Colonic mucosa (tissue), 4 donors: Measurements from ENCODE around the gene POTEF. TPM values are rescaled to one million over a fixed set of nuclear protein-coding genes. Genes with fewer than 3 reads are reported as not detected.
"Not testable (repeated sequence)": the region's sequence is repeated elsewhere in the genome, so short reads cannot be mapped to it uniquely, and the experiment has no call there.

ENCODE experiments used
- DNase-seq: peaks from one replicate; pipeline ENCODE4 v3.0.0-alpha.2; 2020
- H3K27ac ChIP-seq: fragments of 200-600 bp; one replicate; pipeline ENCODE4 v1.8.0; 2021
- H3K27me3 ChIP-seq: fragments of 200-600 bp; one replicate; pipeline ENCODE4 v1.8.0; 2021
- H3K36me3 ChIP-seq: fragments of 200-600 bp; one replicate; pipeline ENCODE4 v1.8.0; 2021
- H3K4me1 ChIP-seq: fragments of 200-600 bp; one replicate; pipeline ENCODE4 v1.8.0; 2021; ENCODE audit warnings: mild to moderate bottlenecking
- H3K4me3 ChIP-seq: fragments of 200-600 bp; one replicate; pipeline ENCODE4 v1.8.0; 2021
- H3K9ac ChIP-seq, 2 donors: one replicate each; pipeline ENCODE4 v1.7.0; 2013; ENCODE audit warnings: control low read depth in 2 of 2, low read depth in 2 of 2, low read length in 2 of 2
- H3K9me3 ChIP-seq: fragments of 200-600 bp; one replicate; pipeline ENCODE4 v1.8.0; 2021
- CTCF ChIP-seq: fragments of 200-600 bp; IDR thresholded peaks from one replicate; pipeline ENCODE4 v1.8.0; 2022; ENCODE audit warnings: antibody characterized with exemption, mild to moderate bottlenecking
- intact Hi-C: fragments of 100-400 bp; cut with DNase I; formaldehyde crosslinking; loops from one replicate; pipeline ENCODE4 v1.14.1; 2022
- total RNA-seq, 2 donors: library from RNA; stranded (reverse); fragmentation: NEBNext Ultra II Directional in 1 of 2; extraction: Animal tissue kit (Norgen Biotek cat#: 25700) in 1 of 2; gene quantifications; one replicate each; pipeline ENCODE4 v1.2.1, GENCODE V29; 2021
- donor health status: healthy.
- donor health status: DM: no; HTN: no; CAD: no.
- donor health status: DM: no; HTN: no; CAD: no.

POTEF gene
- total RNA-seq, 2 donors from 2014 or later, result not detected

DNA sequence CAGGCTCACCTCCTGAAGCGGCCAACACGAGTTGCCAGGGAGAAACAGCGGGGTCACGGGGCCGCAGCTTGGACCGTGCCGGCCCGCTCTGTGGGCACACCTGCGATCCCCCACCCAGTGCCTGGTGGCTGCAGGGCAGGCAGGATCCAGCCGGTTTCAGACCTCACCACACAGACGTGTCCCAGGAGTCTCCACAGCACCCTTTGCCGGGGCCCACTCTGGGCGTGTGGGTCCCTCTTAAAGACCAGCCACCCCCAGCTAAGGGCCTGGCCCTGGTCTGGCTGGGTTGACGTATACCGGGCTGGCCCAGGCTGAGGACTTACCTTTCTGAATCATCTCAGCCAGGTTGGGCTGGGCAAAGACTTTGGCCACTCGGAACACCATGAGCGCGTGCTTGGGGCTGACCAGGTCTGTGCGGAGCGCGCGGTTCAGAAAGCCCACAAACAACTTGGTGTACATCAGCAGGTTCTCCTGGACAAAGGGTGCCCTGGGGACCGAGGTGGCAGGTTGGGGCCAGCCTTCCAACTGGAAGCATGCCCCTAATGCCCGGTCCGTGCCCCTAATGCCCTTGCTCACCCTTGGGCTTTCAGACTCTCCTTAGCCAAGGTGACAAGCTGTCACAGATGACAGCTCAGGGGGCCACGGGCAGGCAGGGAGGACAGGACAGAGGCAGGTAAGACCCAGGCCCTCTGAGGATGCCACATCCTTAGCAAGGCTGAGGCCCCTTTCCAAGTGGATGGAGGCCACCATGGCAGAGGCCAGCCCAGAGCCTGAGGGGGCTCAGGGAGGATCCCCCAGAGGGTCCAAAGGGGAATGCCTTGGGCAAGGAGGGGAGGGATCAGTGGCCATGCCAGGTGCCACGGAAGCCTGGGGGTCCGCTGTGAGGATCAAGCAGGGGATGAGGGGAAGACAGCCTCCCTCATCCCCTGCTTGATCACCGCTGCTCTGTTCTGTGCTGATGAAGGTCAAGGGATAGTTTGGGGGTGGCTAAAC lies 26.0 kb upstream of the POTEF start:
- no peak overlapping the region for H3K4me3 ChIP-seq
- intact Hi-C loops, result loop anchor here (5.0 kb wide), 1 partner anchor 177 kb away; no protein-coding TSS in a partner anchor
- no peaks in the 10 kb centered on the region for H3K36me3 ChIP-seq
- no peak overlapping the region for H3K27ac ChIP-seq
- no peaks in the 10 kb centered on the region for H3K9me3 ChIP-seq
- no peaks in the 10 kb centered on the region for H3K4me1 ChIP-seq
- no peak for DNase-seq
- no peaks in the 10 kb centered on the region for H3K27me3 ChIP-seq
- TF ChIP-seq CTCF, result no peak
- no peak overlapping the region for H3K9ac ChIP-seq

DNA sequence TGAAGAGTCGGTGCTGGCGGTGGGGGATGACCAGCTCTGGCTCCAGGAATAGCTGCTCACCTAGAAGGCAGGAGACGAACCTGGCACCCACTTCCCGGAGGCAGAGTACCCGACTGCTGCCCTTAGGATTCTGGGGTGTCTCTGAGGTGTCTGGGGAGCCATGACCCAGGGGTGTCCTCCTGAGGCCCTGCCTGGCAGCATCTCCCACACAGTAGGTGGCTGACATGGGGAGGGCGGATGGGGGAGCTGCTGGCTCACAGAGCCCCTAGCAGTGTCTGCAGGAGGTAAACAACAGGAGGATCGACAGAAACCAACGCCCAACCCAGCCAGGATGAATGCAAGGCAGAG lies 25.4 kb upstream of the POTEF start:
- H3K9me3 ChIP-seq, H3K4me3 ChIP-seq, H3K9ac ChIP-seq, H3K36me3 ChIP-seq, H3K27me3 ChIP-seq, H3K4me1 ChIP-seq, intact Hi-C loops, DNase-seq, H3K27ac ChIP-seq: not testable (repeated sequence)

DNA sequence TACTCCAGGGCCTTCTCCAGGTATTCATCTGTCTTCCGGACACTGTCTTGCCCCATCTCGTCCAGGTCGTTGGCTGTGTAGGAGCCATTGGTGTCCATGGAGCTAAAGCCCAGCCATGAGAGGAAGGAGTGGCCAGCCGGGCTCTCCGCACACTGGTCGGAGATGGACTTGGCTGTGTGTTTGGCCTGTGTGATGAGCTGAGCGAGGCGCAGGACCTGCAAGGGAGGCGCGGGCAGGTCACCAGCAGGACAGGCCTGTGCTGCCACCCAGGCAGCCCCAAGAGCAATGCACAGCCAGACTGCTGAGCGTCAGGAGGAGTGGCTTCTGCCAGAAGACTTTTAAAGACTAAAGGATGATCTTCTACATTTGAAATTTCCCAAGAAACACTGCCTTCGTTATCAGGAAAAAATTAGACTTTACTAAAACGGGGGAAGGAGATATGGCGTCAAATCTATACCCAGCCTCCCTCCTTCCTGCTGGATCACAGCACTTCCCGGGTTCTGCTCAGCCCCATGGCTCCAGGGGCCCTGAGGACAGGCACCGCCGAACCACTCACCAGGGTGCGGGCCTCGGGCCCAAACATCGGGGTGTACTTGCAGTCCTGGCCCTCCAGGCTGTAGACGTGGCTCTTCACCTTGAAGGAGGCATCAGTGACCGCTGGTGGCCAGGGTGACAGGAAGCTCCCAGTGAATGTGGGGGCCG lies 24.9 kb upstream of the POTEF start:
- H3K9ac ChIP-seq, H3K27ac ChIP-seq, H3K4me1 ChIP-seq, H3K9me3 ChIP-seq, intact Hi-C loops, H3K4me3 ChIP-seq, DNase-seq, H3K36me3 ChIP-seq, H3K27me3 ChIP-seq: not testable (repeated sequence)

DNA sequence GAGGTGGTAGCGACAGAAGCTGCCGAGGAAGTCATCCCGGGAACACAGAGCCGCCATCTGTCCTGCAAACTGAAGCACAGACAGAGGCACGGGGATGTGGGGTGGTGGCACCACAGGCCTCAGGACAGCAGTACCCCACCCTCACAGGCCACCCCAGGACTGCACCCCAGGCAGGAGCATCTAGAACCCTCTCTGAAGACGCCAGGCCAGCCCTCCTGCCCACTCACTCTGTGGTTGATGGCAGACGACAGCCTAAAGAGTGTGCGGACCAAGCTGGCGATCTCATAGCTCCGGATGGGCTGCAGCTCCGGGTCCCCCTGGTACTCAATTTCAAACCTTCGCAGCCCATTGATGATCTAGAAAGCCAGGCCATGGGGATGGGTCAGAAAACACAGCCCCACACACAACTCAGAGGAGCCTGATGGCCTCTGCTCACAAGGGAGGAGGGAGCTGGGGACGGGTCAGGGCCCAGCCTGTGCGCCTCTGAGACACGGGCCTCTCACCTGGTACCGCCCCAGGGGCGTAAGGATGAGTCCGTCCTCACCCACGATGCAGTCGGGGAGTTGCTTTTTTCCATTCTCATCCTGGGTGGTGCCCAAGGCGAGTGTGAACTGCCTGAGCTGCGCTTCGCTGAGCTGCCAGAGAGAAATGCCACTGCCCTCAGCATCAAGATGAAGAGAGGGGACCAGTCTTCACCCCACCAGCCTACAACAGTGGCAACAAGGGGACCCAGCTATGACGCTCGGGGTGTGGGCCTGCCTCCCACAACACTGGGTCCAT lies 24.0 kb upstream of the POTEF start:
- no peak for DNase-seq
- no peak for TF ChIP-seq CTCF
- Histone ChIP-seq H3K27ac (no peak overlapping the region), H3K27me3 (no peaks in the 10 kb centered on the region), H3K4me1 (no peaks in the 10 kb centered on the region), H3K36me3 (no peaks in the 10 kb centered on the region), H3K9ac (no peak overlapping the region), H3K4me3 (no peak overlapping the region), H3K9me3 (no peaks in the 10 kb centered on the region)
- intact Hi-C loops, result no loop called here

DNA sequence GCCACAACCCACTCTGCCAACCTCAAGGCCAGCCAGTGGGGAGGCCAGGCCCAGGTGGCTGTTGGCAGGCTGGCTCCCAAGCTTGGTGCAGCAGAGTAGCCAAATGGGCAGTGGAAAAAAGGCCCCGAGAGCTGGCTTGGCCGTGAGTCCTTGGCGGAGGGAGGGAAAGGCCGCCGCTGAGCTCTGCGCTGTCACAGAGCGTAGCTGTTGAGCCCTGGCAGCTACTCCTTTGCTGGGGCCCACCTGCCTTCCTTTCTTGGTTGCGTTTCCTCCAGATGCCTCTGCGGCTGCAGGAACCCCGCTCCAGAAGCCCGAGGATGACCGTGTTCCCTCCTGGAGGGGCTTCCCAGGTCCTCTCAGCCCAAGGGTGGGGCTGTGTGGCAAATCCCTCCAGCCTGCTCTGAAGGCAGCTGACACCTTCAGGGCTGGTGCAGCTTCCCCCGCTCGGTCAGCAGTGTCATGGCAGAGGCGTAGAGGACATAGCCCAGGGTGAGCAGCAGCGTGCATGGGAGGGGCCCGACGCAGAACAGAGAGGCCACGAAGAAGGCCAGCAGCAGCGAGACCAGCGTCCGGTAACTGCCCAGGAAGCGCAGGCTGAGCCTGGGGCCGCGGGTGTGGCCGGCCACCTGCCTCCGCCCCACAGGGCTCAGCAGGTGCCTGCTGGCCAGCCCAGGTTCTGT lies 23.3 kb upstream of the POTEF start:
- H3K27ac ChIP-seq, intact Hi-C loops, DNase-seq, H3K4me3 ChIP-seq, H3K9me3 ChIP-seq, H3K9ac ChIP-seq, H3K4me1 ChIP-seq, H3K27me3 ChIP-seq, H3K36me3 ChIP-seq: not testable (repeated sequence)

GRCh38 chr2:130151145-130151512 lies 22.1 kb upstream of the POTEF start:
- H3K9me3 ChIP-seq, H3K4me1 ChIP-seq, H3K27ac ChIP-seq, DNase-seq, H3K36me3 ChIP-seq, intact Hi-C loops, H3K9ac ChIP-seq, H3K4me3 ChIP-seq, H3K27me3 ChIP-seq: not testable (repeated sequence)
